ENCODE results near the gene SERPINA4. TPM values are rescaled to one million over a fixed set of nuclear protein-coding genes. Genes with fewer than 3 reads are reported as not detected.

Gene SERPINA4
- polyA plus RNA-seq, 1 of the 3 experiments (the other 2 are of a cell fraction), result not detected

GRCh38 chr14:94581127-94581999, 20.1 kb downstream of the SERPINA4 start, which contains the start of gene SERPINA5:
Gene SERPINA5 (plus strand): TSS chr14:94581426. CDS start chr14:94587363, 5,937 bp downstream.
- no peaks in the 10 kb centered on the region for H3K36me3 ChIP-seq (replicated peaks in 1 of 2; ENCODE audit: control insufficient read depth in 1 of 2, insufficient read depth in 2 of 2, low read length in 1 of 2)
- H3K27me3 ChIP-seq (ENCODE audit: insufficient read depth), result no peaks in the 10 kb centered on the region
- H3F3A ChIP-seq (replicated peaks; ENCODE audit: insufficient read depth), result no peaks in the 10 kb centered on the region
- H3K79me2 ChIP-seq (ENCODE audit: insufficient read depth), result no peaks in the 10 kb centered on the region
- no peaks in the 10 kb centered on the region for H3K9me3 ChIP-seq
- no peak within 1 kb of the TSS for H2AFZ ChIP-seq (ENCODE audit: low read depth)
- TF ChIP-seq REST (IDR thresholded peaks at IDR 0.05; ENCODE audit: low read depth, low read length) (no peak), RXRA (IDR thresholded peaks at IDR 0.05; ENCODE audit: borderline replicate concordance, low read depth) (no peak), MXI1 (IDR thresholded peaks at IDR 0.05; ENCODE audit: low read depth, low read length) (no peak)
- 45% methylated on average over 16 of the region's 18 CpGs for WGBS (ENCODE audit: low lambda C conversion rate)
- ChIA-PET POLR2A (no interaction called here), CTCF (interaction anchor here (1.4 to 2.1 kb wide), 2 partner anchors 33 to 95 kb away, joined by 5 to 7 read pairs; no protein-coding TSS in a partner anchor)
- peaks cover 0 to 13% of the 10 kb centered on the region in 2 experiments; a peak in 1 of 4 replicates for H3K4me1 ChIP-seq (ENCODE audit: control insufficient read depth in 1 of 2, insufficient read depth in 2 of 2, low read depth in 1 of 2, low read length in 1 of 2)
- H3K27ac ChIP-seq (ENCODE audit: low read depth in 2 of 2, low read length in 1 of 2), result no peak within 1 kb of the TSS
- DNase-seq, result peak; percentile 80
- no peak within 1 kb of the TSS for H3K4me2 ChIP-seq
- H3K4me3 ChIP-seq (ENCODE audit: low read depth in 2 of 2, low read length in 1 of 2), result no peak within 1 kb of the TSS
- H3K9me2 ChIP-seq, result no peaks in the 10 kb centered on the region
- no peaks in the 10 kb centered on the region for H4K20me1 ChIP-seq (ENCODE audit: insufficient read depth)
- no peak within 1 kb of the TSS for H3K9ac ChIP-seq

- H3K4me1 ChIP-seq (ENCODE audit: control insufficient read depth in 1 of 2, insufficient read depth in 2 of 2, low read depth in 1 of 2, low read length in 1 of 2), result peaks cover 0 to 13% of the 10 kb centered on the region in 2 experiments; a peak in 1 of 4 replicates
- POLR2A ChIA-PET, result interaction anchor here (0.6 kb wide), 1 partner anchor 16 kb away, joined by 3 read pairs; no protein-coding TSS in a partner anchor
- H3K27ac ChIP-seq (ENCODE audit: low read depth in 2 of 2, low read length in 1 of 2), result no peak overlapping the region
- H3K4me2 ChIP-seq, result no peak overlapping the region
- 80% methylated on average over 7 of the region's 7 CpGs for WGBS (ENCODE audit: low lambda C conversion rate)
- H3K79me2 ChIP-seq (ENCODE audit: insufficient read depth), result no peaks in the 10 kb centered on the region
- CTCF ChIA-PET, result interaction anchor here (1.3 to 2.1 kb wide), 3 partner anchors 16 to 96 kb away, joined by 3 to 7 read pairs (median 5); no protein-coding TSS in a partner anchor
- H3K4me3 ChIP-seq (ENCODE audit: low read depth in 2 of 2, low read length in 1 of 2), result no peak overlapping the region
- H3K9me3 ChIP-seq, result no peaks in the 10 kb centered on the region
- H3K9me2 ChIP-seq, result no peaks in the 10 kb centered on the region
- no peak overlapping the region for H2AFZ ChIP-seq (ENCODE audit: low read depth)
- no peak for DNase-seq
- no peak overlapping the region for H3K9ac ChIP-seq
- no peaks in the 10 kb centered on the region for H3F3A ChIP-seq (replicated peaks; ENCODE audit: insufficient read depth)
- no peaks in the 10 kb centered on the region for H3K27me3 ChIP-seq (ENCODE audit: insufficient read depth)
- H3K36me3 ChIP-seq (replicated peaks in 1 of 2; ENCODE audit: control insufficient read depth in 1 of 2, insufficient read depth in 2 of 2, low read length in 1 of 2), result no peaks in the 10 kb centered on the region
- H4K20me1 ChIP-seq (ENCODE audit: insufficient read depth), result no peaks in the 10 kb centered on the region
- TF ChIP-seq, protein P1, sequence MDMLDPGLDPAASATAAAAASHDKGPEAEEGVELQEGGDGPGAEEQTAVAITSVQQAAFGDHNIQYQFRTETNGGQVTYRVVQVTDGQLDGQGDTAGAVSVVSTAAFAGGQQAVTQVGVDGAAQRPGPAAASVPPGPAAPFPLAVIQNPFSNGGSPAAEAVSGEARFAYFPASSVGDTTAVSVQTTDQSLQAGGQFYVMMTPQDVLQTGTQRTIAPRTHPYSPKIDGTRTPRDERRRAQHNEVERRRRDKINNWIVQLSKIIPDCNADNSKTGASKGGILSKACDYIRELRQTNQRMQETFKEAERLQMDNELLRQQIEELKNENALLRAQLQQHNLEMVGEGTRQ (IDR thresholded peaks at IDR 0.05; ENCODE audit: borderline replicate concordance, low read depth, low read length), result no peak
- TF ChIP-seq EP300 (IDR thresholded peaks at IDR 0.05; ENCODE audit: borderline replicate concordance in 1 of 2, low read depth in 1 of 2, low read length in 1 of 2) (no peak), TEAD4 (IDR thresholded peaks at IDR 0.05; ENCODE audit: borderline replicate concordance, insufficient read depth) (no peak), TAF1 (IDR thresholded peaks at IDR 0.05; ENCODE audit: borderline replicate concordance, low read depth, low read length) (no peak), RAD21 (IDR thresholded peaks at IDR 0.05; ENCODE audit: low read length) (no peak), FOSL2 (IDR thresholded peaks at IDR 0.05; ENCODE audit: borderline replicate concordance, low read depth) (no peak), IRF3 (IDR thresholded peaks at IDR 0.05; ENCODE audit: low read depth, low read length) (no peak), YY1 (IDR thresholded peaks at IDR 0.05; ENCODE audit: low read depth) (no peak), ELF1 (IDR thresholded peaks at IDR 0.05) (no peak), RCOR1 (IDR thresholded peaks at IDR 0.05; ENCODE audit: low read length) (no peak), GABPA (IDR thresholded peaks at IDR 0.05; ENCODE audit: low read depth) (no peak)
- TF ChIP-seq, protein P2, sequence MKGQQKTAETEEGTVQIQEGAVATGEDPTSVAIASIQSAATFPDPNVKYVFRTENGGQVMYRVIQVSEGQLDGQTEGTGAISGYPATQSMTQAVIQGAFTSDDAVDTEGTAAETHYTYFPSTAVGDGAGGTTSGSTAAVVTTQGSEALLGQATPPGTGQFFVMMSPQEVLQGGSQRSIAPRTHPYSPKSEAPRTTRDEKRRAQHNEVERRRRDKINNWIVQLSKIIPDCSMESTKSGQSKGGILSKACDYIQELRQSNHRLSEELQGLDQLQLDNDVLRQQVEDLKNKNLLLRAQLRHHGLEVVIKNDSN (IDR thresholded peaks at IDR 0.05; ENCODE audit: borderline replicate concordance, low read depth), result no peak
- TF ChIP-seq, protein P3, sequence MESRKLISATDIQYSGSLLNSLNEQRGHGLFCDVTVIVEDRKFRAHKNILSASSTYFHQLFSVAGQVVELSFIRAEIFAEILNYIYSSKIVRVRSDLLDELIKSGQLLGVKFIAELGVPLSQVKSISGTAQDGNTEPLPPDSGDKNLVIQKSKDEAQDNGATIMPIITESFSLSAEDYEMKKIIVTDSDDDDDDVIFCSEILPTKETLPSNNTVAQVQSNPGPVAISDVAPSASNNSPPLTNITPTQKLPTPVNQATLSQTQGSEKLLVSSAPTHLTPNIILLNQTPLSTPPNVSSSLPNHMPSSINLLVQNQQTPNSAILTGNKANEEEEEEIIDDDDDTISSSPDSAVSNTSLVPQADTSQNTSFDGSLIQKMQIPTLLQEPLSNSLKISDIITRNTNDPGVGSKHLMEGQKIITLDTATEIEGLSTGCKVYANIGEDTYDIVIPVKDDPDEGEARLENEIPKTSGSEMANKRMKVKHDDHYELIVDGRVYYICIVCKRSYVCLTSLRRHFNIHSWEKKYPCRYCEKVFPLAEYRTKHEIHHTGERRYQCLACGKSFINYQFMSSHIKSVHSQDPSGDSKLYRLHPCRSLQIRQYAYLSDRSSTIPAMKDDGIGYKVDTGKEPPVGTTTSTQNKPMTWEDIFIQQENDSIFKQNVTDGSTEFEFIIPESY (IDR thresholded peaks at IDR 0.05; ENCODE audit: borderline replicate concordance, low read depth), result no peak
Measured at GRCh38 chr14:94582199-94582750, 21.0 kb downstream of the SERPINA4 start.

Measured in SK-N-SH (cell line).